Activated naive CD8-positive, alpha-beta T cell treated with anti-CD3 and anti-CD28 coated beads, Interleukin-2, amount 10 ng/mL, durations not matched to agents 7 days and 5 days (primary cell): ENCODE data around the gene KMT2B. TPM values are rescaled to one million over a fixed set of nuclear protein-coding genes. Genes with fewer than 3 reads are reported as not detected.

ENCODE experiments used
- total RNA-seq, 2 experiments: library from RNA; stranded (reverse); gene quantifications; one replicate each; pipeline ENCODE4 v1.2.3, GENCODE V29; 2021

KMT2B gene
- total RNA-seq, 2 experiments from 2014 or later, result 74.6 to 75.9 TPM

Other genes starting within 250 kb of the KMT2B start
- not detected for gene KRTDAP, start 227.5 kb upstream of the KMT2B start, total RNA-seq
- gene DMKN, start 204.4 kb upstream of the KMT2B start, total RNA-seq, result 1 to 10 TPM; 2.5 to 3.5 TPM
- gene SBSN, start 189.7 kb upstream of the KMT2B start, total RNA-seq, result not detected
- not detected for gene GAPDHS, start 184.5 kb upstream of the KMT2B start, total RNA-seq
- gene TMEM147, start 172.4 kb upstream of the KMT2B start, total RNA-seq, result 10 to 100 TPM; 37.2 to 38.2 TPM
- gene ATP4A, start 154.3 kb upstream of the KMT2B start, total RNA-seq, result not detected
- gene PMIS2, start 131.8 kb upstream of the KMT2B start, total RNA-seq, result not detected
- gene HAUS5, start 105.3 kb upstream of the KMT2B start, total RNA-seq, result 10 to 100 TPM; 50.5 to 51.7 TPM
- gene RBM42, start 89.0 kb upstream of the KMT2B start, total RNA-seq, result 10 to 100 TPM; 87.4 to 92.2 TPM
- gene ETV2, start 76.3 kb upstream of the KMT2B start, total RNA-seq, result 1 to 10 TPM; 1.6 to 1.9 TPM
- gene COX6B1, start 69.7 kb upstream of the KMT2B start, total RNA-seq, result 100 to 1,000 TPM; 407 to 412 TPM
- 1 to 10 TPM in 1 of 2 experiments, under 1 TPM in 1; 0.88 to 1.7 TPM for gene UPK1A, start 51.5 kb upstream of the KMT2B start, total RNA-seq
- gene ZBTB32, start 13.4 kb upstream of the KMT2B start, total RNA-seq, result 10 to 100 TPM; 24.5 to 33.6 TPM
- 10 to 100 TPM; 63.0 to 63.4 TPM for gene IGFLR1, start 24.4 kb downstream of the KMT2B start, total RNA-seq
- 10 to 100 TPM; 31.9 to 33.1 TPM for gene U2AF1L4, start 27.4 kb downstream of the KMT2B start, total RNA-seq
- gene PSENEN, start 27.6 kb downstream of the KMT2B start, total RNA-seq, result 10 to 100 TPM; 35.7 to 36.3 TPM
- 10 to 100 TPM; 18.3 to 22.4 TPM for gene LIN37, start 30.6 kb downstream of the KMT2B start, total RNA-seq
- gene HSPB6, start 39.0 kb downstream of the KMT2B start, total RNA-seq, result under 1 TPM in 1 of 2 experiments, not detected in 1; 0.36 TPM
- gene PROSER3, start 40.2 kb downstream of the KMT2B start, total RNA-seq, result 10 to 100 TPM; 53.0 to 59.9 TPM
- gene ARHGAP33, start 57.6 kb downstream of the KMT2B start, total RNA-seq, result 10 to 100 TPM; 64.4 to 76.5 TPM
- gene PRODH2, start 94.8 kb downstream of the KMT2B start, total RNA-seq, result not detected
- gene NPHS1, start 134.5 kb downstream of the KMT2B start, total RNA-seq, result under 1 TPM in 1 of 2 experiments, not detected in 1; 0.40 TPM
- 1 to 10 TPM; 2.9 to 3.0 TPM for gene KIRREL2, start 138.9 kb downstream of the KMT2B start, total RNA-seq
- 1 to 10 TPM; 1.2 to 1.4 TPM for gene APLP1, start 150.6 kb downstream of the KMT2B start, total RNA-seq
- 10 to 100 TPM; 40.7 to 48.7 TPM for gene NFKBID, start 182.5 kb downstream of the KMT2B start, total RNA-seq
- gene HCST, start 184.5 kb downstream of the KMT2B start, total RNA-seq, result 100 to 1,000 TPM; 186 to 190 TPM
- 10 to 100 TPM; 10.6 to 11.2 TPM for gene TYROBP, start 190.3 kb downstream of the KMT2B start, total RNA-seq
- gene LRFN3, start 218.4 kb downstream of the KMT2B start, total RNA-seq, result 10 to 100 TPM; 10.7 to 12.4 TPM